HCT116 (cell line): Measurements from ENCODE around the gene UBL5. TPM values are rescaled to one million over a fixed set of nuclear protein-coding genes. Genes with fewer than 3 reads are reported as not detected.

Experiments
- ATAC-seq: fragments of 200-7000 bp; cut with Tn5 transposase; 2 replicates; pipeline ENCODE4 v1.9.1; 2020; ENCODE audit warnings: mild to moderate bottlenecking, moderate library complexity
- BruUV-seq: library from RNA; stranded (reverse); fragments of 400-500 nt; replicated peaks from 2 replicates; lab custom pipeline; 2021; lab: Mats Ljungman, UMichigan
- CTCF ChIA-PET: fragments of 300-600 bp; sonication (Branson Sonifier 250); formaldehyde crosslinking; loops from one replicate; lab custom pipeline; 2021; ENCODE audit warnings: antibody characterized with exemption; lab: Charles Lee
- POLR2A ChIA-PET: fragments of 300-600, 350-600 bp; sonication (Branson Sonifier 250); formaldehyde crosslinking; loops from one replicate; lab custom pipeline; 2021; ENCODE audit warnings: antibody characterized with exemption; lab: Charles Lee
- RAD21 ChIA-PET, 2 experiments: fragments of 300-600 bp; sonication (Branson Sonifier 250); formaldehyde crosslinking; loops; one replicate each; lab custom pipeline; 2023; ENCODE audit warnings: low total read pairs in 2 of 2; ENCODE audit not compliant: uncharacterized antibody in 2 of 2, unreplicated experiment in 2 of 2, low non-redundant PET in 1 of 2; lab: Charles Lee
- DNase-seq: peaks from one replicate; pipeline ENCODE4 v3.0.0-alpha.2; 2010; ENCODE audit warnings: low read depth, low spot score
- H2AFZ ChIP-seq: fragments of 200-600 bp; shearing (Covaris generic), sonication (generic); 2 replicates; pipeline ENCODE4 v1.6.1; 2017; ENCODE audit warnings: low read depth, mixed run types, mixed read lengths, antibody characterized with exemption, low read length; ENCODE audit not compliant: poor library complexity, severe bottlenecking
- H3K27ac ChIP-seq: 2 replicates; pipeline ENCODE4 v1.5.1; 2012; ENCODE audit warnings: low read depth, low read length
- H3K27me3 ChIP-seq: fragments of 200-600 bp; sonication (generic); 2 replicates; pipeline ENCODE4 v1.6.1; 2016; ENCODE audit warnings: mixed run types, low read length, mixed read lengths; ENCODE audit not compliant: insufficient read depth
- H3K36me3 ChIP-seq, 2 experiments: fragments of 200-500 bp in 1 of 2; fragments of 200-600 bp in 1 of 2; sonication (Bioruptor generic) in 1 of 2; sonication (generic) in 1 of 2; 2 replicates each; pipeline versions ENCODE4 v1.5.1 to v1.6.1; 2014 to 2016; ENCODE audit warnings: low read length in 2 of 2, inconsistent platforms in 1 of 2, mixed read lengths in 1 of 2, mixed run types in 1 of 2; ENCODE audit not compliant: insufficient read depth in 2 of 2, control insufficient read depth in 1 of 2
- H3K4me1 ChIP-seq, 2 experiments: fragments of 200-600 bp in 1 of 2; sonication (generic) in 1 of 2; 2 replicates each; pipeline versions ENCODE4 v1.5.1 to v1.6.1; 2012 to 2017; ENCODE audit warnings: low read length in 2 of 2, inconsistent platforms in 1 of 2, mild to moderate bottlenecking in 1 of 2, mixed read lengths in 1 of 2, mixed run types in 1 of 2, moderate library complexity in 1 of 2; ENCODE audit not compliant: insufficient read depth in 2 of 2, control insufficient read depth in 1 of 2
- H3K4me2 ChIP-seq: fragments of 200-600 bp; sonication (generic); 2 replicates; pipeline ENCODE4 v1.6.1; 2017; ENCODE audit warnings: mixed run types, low read length, mixed read lengths
- H3K4me3 ChIP-seq, 2 experiments: fragments of 200-600 bp in 1 of 2; sonication (generic) in 1 of 2; replicated peaks in 1 of 2; 2 replicates each; pipeline ENCODE4 v1.5.1; 2011 to 2016; ENCODE audit warnings: low read length in 2 of 2, control low read depth in 1 of 2, low read depth in 1 of 2, mild to moderate bottlenecking in 1 of 2, mixed read lengths in 1 of 2, mixed run types in 1 of 2
- H3K79me2 ChIP-seq: fragments of 200-600 bp; sonication (generic); 2 replicates; pipeline ENCODE4 v1.6.1; 2017; ENCODE audit warnings: mild to moderate bottlenecking, mixed run types, low read length, moderate library complexity, mixed read lengths; ENCODE audit not compliant: insufficient read depth
- H3K9ac ChIP-seq: fragments of 200-600 bp; sonication (generic); 2 replicates; pipeline ENCODE4 v1.6.1; 2016; ENCODE audit warnings: low read length, mixed read lengths
- H3K9me2 ChIP-seq: fragments of 200-600 bp; sonication (generic), shearing (Covaris generic); 2 replicates; pipeline ENCODE4 v1.6.1; 2017; ENCODE audit warnings: mixed run types, mild to moderate bottlenecking, moderate library complexity; ENCODE audit not compliant: insufficient read depth
- H3K9me3 ChIP-seq, 2 experiments: fragments of 200-500 bp in 1 of 2; fragments of 200-600 bp in 1 of 2; sonication (Bioruptor generic) in 1 of 2; sonication (generic) in 1 of 2; 2 replicates each; pipeline ENCODE4 v1.6.1; 2014 to 2017; ENCODE audit warnings: low read length in 2 of 2, mixed read lengths in 2 of 2, inconsistent platforms in 1 of 2, low read depth in 1 of 2, mild to moderate bottlenecking in 1 of 2, mixed run types in 1 of 2, moderate library complexity in 1 of 2; ENCODE audit not compliant: control insufficient read depth in 1 of 2, insufficient read depth in 1 of 2
- H4K20me1 ChIP-seq: fragments of 200-600 bp; sonication (generic), shearing (Covaris generic); 2 replicates; pipeline ENCODE4 v1.6.1; 2017; ENCODE audit warnings: mixed run types, mild to moderate bottlenecking, moderate library complexity; ENCODE audit not compliant: insufficient read depth
- EZH2phosphoT487 ChIP-seq: fragments of 200-600 bp; IDR thresholded peaks from 2 replicates; pipeline ENCODE4 v1.6.1; 2018; ENCODE audit warnings: antibody characterized with exemption, borderline replicate concordance
- SP1 ChIP-seq: IDR thresholded peaks from 2 replicates; pipeline ENCODE4 v1.6.1; 2012; ENCODE audit warnings: low read depth
- TCF7L2 ChIP-seq: IDR thresholded peaks from 2 replicates; pipeline ENCODE4 v1.7.0; 2011; ENCODE audit warnings: borderline replicate concordance, inconsistent platforms; ENCODE audit not compliant: insufficient read depth, insufficient read length; ENCODE audit errors: extremely low read depth
- ZFX ChIP-seq: fragments of 450-650 bp; IDR thresholded peaks from 2 replicates; pipeline ENCODE4 v1.6.1; 2017
- intact Hi-C: fragments of 100-400 bp; cut with micrococcal nuclease; formaldehyde crosslinking; loops from 2 replicates; pipeline ENCODE4 v1.10.0; 2022
- total RNA-seq: library from RNA; stranded (reverse); gene quantifications from one replicate; pipeline ENCODE4 v1.2.1, GENCODE V29; 2021; ENCODE audit not compliant: unreplicated experiment

The UBL5 gene
- total RNA-seq, 1 experiment from 2014 or later = 335 TPM

DNA sequence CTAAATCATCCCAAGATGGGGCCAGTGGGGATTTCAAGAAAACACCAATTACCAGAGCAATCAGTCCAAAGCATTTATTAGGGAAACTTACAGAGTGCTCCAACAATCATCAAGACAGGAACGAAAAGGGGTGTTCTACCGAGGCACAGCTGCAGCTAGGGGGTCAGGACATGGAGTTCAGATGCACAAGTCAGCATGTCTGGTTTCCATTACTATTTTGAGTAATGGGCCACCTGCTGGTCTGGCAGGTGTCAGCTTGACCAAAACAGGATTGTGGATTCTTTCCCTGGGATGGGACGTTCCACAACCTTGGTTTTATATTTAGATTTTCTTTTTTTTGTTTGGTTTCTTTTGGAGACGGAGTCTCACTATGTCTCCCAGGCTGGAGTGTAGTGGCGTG is 3.9 kb upstream of the UBL5 start:
- ChIA-PET POLR2A (no interaction called here), RAD21 (no interaction called here)
- no TSS peak for BruUV-seq

DNA sequence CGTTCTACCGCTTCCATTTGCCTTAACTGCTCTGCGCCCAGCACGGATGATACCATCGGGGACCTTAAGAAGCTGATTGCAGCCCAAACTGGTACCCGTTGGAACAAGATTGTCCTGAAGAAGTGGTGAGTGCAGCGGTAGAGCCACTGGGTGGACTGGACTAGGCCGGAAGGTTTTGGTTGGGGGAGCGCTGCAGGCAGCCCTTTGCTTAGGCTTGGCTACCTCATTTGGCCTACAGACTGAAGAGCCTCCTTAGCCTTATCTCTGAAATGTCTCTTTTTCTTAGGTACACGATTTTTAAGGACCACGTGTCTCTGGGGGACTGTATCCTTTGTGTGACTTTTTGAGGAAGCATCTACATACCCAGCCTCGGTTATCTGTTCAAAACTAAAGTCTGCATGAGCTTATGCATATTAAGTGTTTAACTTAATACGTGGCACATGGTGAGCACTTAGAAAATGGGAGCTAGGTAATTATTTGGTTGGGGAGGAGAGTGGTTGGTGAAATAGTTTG is 889 bp downstream of the UBL5 start:
- no peak for TF ChIP-seq TCF7L2
- Histone ChIP-seq H3K27me3 (no peaks in the 10 kb centered on the region), H3K79me2 (peaks cover 59% of the 10 kb centered on the region), H3K9me2 (no peaks in the 10 kb centered on the region), H3K9ac (peak overlapping the region; percentile 84), H3K4me2 (peak overlapping the region; percentile 89), H3K36me3 (peaks cover 8 to 9% of the 10 kb centered on the region in 2 experiments; a peak in 3 of 4 replicates), H3K27ac (peak overlapping the region; percentile 64), H4K20me1 (no peaks in the 10 kb centered on the region), H2AFZ (no peak overlapping the region), H3K9me3 (no peaks in the 10 kb centered on the region), H3K4me1 (peaks cover 5 to 10% of the 10 kb centered on the region in 2 experiments; a peak in 2 of 4 replicates), H3K4me3 (peak overlapping the region; percentile 99 to 100)
- no TSS peak for BruUV-seq
- intact Hi-C loops = no loop called here
- ChIA-PET RAD21 (no interaction called here), CTCF (no interaction called here), POLR2A (interaction anchor here (1.6 kb wide), 1 partner anchor 10 kb away, joined by 11 read pairs; the partner anchor contains the start of gene FBXL12)
- DNase-seq (no peak), ATAC-seq (no peak)

More for the DNA sequence above, 3.9 kb upstream of the UBL5 start:
- DNase-seq (no peak), ATAC-seq (no peak)
- Histone ChIP-seq H3K4me3 (no peak overlapping the region), H4K20me1 (no peaks in the 10 kb centered on the region), H3K27me3 (no peaks in the 10 kb centered on the region), H3K4me1 (peaks cover 12% of the 10 kb centered on the region in 2 experiments; a peak in 3 of 4 replicates), H3K36me3 (no peaks in the 10 kb centered on the region), H2AFZ (no peak overlapping the region), H3K4me2 (no peak overlapping the region), H3K27ac (no peak overlapping the region), H3K79me2 (peaks cover 31% of the 10 kb centered on the region), H3K9me3 (no peaks in the 10 kb centered on the region), H3K9ac (no peak overlapping the region), H3K9me2 (no peaks in the 10 kb centered on the region)
- CTCF ChIA-PET = no interaction called here
- TF ChIP-seq EZH2phosphoT487 (no peak), ZFX (no peak), SP1 (no peak)
- intact Hi-C loops = no loop called here
